ENCODE measurements around the gene LRRFIP2. TPM values are rescaled to one million over a fixed set of nuclear protein-coding genes. Genes with fewer than 3 reads are reported as not detected.
"Not testable (repeated sequence)": the region's sequence is repeated elsewhere in the genome, so short reads cannot be mapped to it uniquely, and the experiment has no call there.

LRRFIP2 gene
- 10 to 100 TPM; 30.6 to 47.6 (median 40.8) TPM for polyA plus RNA-seq (ENCODE audit: insufficient read length in 4 of 4)

GRCh38 chr3:37174532-37175126 lies at the start of gene LRRFIP2:
LRRFIP2 (minus strand) TSS chr3:37174582; CDS start chr3:37148983, 25,599 bp downstream.
- DNase-seq (ENCODE audit: low read depth in 4 of 4, low spot score in 3 of 4): no peak

GRCh38 chr3:37223576-37223975 lies 49.2 kb upstream of the LRRFIP2 start:
- no peak for DNase-seq (ENCODE audit: low read depth in 4 of 4, low spot score in 3 of 4)

GRCh38 chr3:37223141-37223558 lies 48.8 kb upstream of the LRRFIP2 start:
- no peak for DNase-seq (ENCODE audit: low read depth in 4 of 4, low spot score in 3 of 4)

GRCh38 chr3:37222542-37222941 lies 48.2 kb upstream of the LRRFIP2 start:
- DNase-seq (ENCODE audit: low read depth in 4 of 4, low spot score in 3 of 4): not testable (repeated sequence)

GRCh38 chr3:37221407-37221806 lies 47.0 kb upstream of the LRRFIP2 start:
- no peak for DNase-seq (ENCODE audit: low read depth in 4 of 4, low spot score in 3 of 4)

GRCh38 chr3:37219266-37219665 lies 44.9 kb upstream of the LRRFIP2 start:
- DNase-seq (ENCODE audit: low read depth in 4 of 4, low spot score in 3 of 4): no peak

- DNase-seq (ENCODE audit: low read depth in 4 of 4, low spot score in 3 of 4): no peak
Observed at GRCh38 chr3:37218206-37218605, 43.8 kb upstream of the LRRFIP2 start.

GRCh38 chr3:37217098-37217849 lies 42.9 kb upstream of the LRRFIP2 start:
- no peak for DNase-seq (ENCODE audit: low read depth in 4 of 4, low spot score in 3 of 4)

GRCh38 chr3:37216597-37217097 lies 42.3 kb upstream of the LRRFIP2 start:
- no peak for DNase-seq (ENCODE audit: low read depth in 4 of 4, low spot score in 3 of 4)

- no peak for DNase-seq (ENCODE audit: low read depth in 4 of 4, low spot score in 3 of 4)
Observed at GRCh38 chr3:37214076-37214475, 39.7 kb upstream of the LRRFIP2 start.

GRCh38 chr3:37210230-37210629 lies 35.8 kb upstream of the LRRFIP2 start:
- DNase-seq (ENCODE audit: low read depth in 4 of 4, low spot score in 3 of 4): no peak

- DNase-seq (ENCODE audit: low read depth in 4 of 4, low spot score in 3 of 4): not testable (repeated sequence)
Observed at GRCh38 chr3:37208576-37208975, 34.2 kb upstream of the LRRFIP2 start.

- not testable (repeated sequence) for DNase-seq (ENCODE audit: low read depth in 4 of 4, low spot score in 3 of 4)
Observed at GRCh38 chr3:37208008-37208407, 33.6 kb upstream of the LRRFIP2 start.

- DNase-seq (ENCODE audit: low read depth in 4 of 4, low spot score in 3 of 4): not testable (repeated sequence)
Observed at GRCh38 chr3:37206041-37206440, 31.7 kb upstream of the LRRFIP2 start.

- no peak for DNase-seq (ENCODE audit: low read depth in 4 of 4, low spot score in 3 of 4)
Observed at GRCh38 chr3:37204314-37204713, 29.9 kb upstream of the LRRFIP2 start.

GRCh38 chr3:37202035-37202434 lies 27.7 kb upstream of the LRRFIP2 start:
- no peak for DNase-seq (ENCODE audit: low read depth in 4 of 4, low spot score in 3 of 4)

GRCh38 chr3:37200141-37200540 lies 25.8 kb upstream of the LRRFIP2 start:
- no peak for DNase-seq (ENCODE audit: low read depth in 4 of 4, low spot score in 3 of 4)

- no peak for DNase-seq (ENCODE audit: low read depth in 4 of 4, low spot score in 3 of 4)
Observed at GRCh38 chr3:37198996-37199395, 24.6 kb upstream of the LRRFIP2 start.

- no peak for DNase-seq (ENCODE audit: low read depth in 4 of 4, low spot score in 3 of 4)
Observed at GRCh38 chr3:37198547-37198946, 24.2 kb upstream of the LRRFIP2 start.

GRCh38 chr3:37197810-37198371 lies 23.5 kb upstream of the LRRFIP2 start:
- DNase-seq (ENCODE audit: low read depth in 4 of 4, low spot score in 3 of 4): no peak

GRCh38 chr3:37194533-37194932 lies 20.2 kb upstream of the LRRFIP2 start:
- DNase-seq (ENCODE audit: low read depth in 4 of 4, low spot score in 3 of 4): no peak

- no peak for DNase-seq (ENCODE audit: low read depth in 4 of 4, low spot score in 3 of 4)
Observed at GRCh38 chr3:37190667-37191066, 16.3 kb upstream of the LRRFIP2 start.

Data from left renal pelvis (tissue), 4 donors.